ENCODE measurements around the gene TBATA. TPM values are rescaled to one million over a fixed set of nuclear protein-coding genes. Genes with fewer than 3 reads are reported as not detected.

TBATA gene, protein sequence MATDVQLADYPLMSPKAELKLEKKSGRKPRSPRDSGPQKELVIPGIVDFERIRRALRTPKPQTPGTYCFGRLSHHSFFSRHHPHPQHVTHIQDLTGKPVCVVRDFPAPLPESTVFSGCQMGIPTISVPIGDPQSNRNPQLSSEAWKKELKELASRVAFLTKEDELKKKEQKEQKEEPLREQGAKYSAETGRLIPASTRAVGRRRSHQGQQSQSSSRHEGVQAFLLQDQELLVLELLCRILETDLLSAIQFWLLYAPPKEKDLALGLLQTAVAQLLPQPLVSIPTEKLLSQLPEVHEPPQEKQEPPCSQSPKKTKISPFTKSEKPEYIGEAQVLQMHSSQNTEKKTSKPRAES
- not detected for total RNA-seq

DNA sequence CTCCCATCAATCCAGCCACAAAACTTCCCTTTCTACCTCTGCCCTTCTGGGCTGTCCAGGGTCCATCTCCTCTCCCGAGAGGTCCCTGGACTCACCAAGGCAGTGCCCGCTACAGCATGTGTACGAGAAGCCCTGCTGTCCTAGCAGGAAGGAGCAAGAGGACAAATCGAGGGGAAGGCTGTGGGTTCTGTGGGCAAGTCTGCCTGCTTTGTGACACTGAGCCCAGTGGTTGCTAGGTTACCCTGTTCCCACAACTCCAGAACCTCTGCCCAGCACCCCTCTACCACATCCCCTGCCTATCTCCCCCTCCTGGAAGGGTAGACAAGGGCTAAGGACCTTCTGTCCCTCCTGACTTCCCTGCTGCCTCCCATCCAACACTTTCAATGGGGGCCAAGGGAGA, at the start of gene TBATA:
TSS of gene TBATA (minus strand) at position 188 of the 400 bp plus-strand sequence. CDS start 1,998 bp downstream, outside the sequence.
- peak within 1 kb of the TSS; percentile 20 for H3K4me3 Mint-ChIP-seq
- no peaks in the 10 kb centered on the region for H3K9me3 Mint-ChIP-seq
- no peaks in the 10 kb centered on the region for H3K36me3 Mint-ChIP-seq
- peaks cover 40 to 54% of the 10 kb centered on the region in 2 donors for H3K4me1 Mint-ChIP-seq (ENCODE audit: low read depth in 2 of 2)
- ATAC-seq (peak; percentile 73), DNase-seq (ENCODE audit: low spot score) (no peak)
- H3K27me3 Mint-ChIP-seq = no peaks in the 10 kb centered on the region
- peak within 1 kb of the TSS; percentile 71 to 89 for H3K27ac Mint-ChIP-seq

DNA sequence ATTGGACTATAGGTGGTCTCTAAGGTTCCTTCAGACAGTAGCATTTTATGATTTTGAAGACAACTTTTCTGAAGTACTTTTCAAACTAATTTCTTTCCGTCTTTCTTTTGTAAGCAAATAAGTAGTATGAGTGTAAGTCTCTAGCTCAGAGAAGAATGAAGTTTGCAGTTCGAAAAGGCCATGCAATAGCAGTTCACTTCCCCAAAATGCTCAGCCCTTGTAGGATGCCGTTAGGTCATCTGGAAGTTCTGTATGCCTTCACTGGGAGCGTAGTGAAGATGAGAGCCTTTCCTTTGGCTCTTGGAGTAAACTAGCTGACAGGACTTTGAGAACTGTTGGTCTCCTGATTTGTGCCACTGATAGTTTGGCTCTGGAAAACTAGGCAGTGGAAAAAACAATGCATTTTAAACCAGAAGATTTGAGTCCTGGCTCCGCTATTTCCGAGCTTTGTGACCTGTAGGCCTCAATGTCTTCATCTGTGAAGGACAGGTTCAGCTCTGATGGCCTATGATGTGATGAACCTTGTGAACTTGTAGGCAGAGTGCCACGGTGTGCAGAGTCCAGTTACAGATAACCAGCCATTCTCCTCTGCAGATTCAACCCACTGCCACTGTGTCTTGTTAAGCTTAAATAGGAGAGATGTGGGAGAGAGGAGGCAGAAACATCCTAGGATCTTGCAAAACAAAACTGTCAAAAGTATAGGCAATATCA, 49.4 kb upstream of the TBATA start:
- Mint-ChIP-seq H3K4me3 (no peak overlapping the region), H3K27me3 (no peaks in the 10 kb centered on the region), H3K36me3 (peaks cover 13% of the 10 kb centered on the region), H3K9me3 (no peaks in the 10 kb centered on the region), H3K4me1 (ENCODE audit: low read depth in 2 of 2) (peaks cover 36 to 42% of the 10 kb centered on the region in 2 donors), H3K27ac (peak overlapping the region; percentile 17 to 54)
- DNase-seq (ENCODE audit: low spot score) = no peak
- ATAC-seq = no peak

GRCh38 chr10:70834021-70834420, 48.8 kb upstream of the TBATA start:
- Mint-ChIP-seq H3K4me1 (ENCODE audit: low read depth in 2 of 2) (peaks cover 40 to 44% of the 10 kb centered on the region in 2 donors), H3K4me3 (peak overlapping the region; percentile 57), H3K27ac (peak overlapping the region; percentile 54 to 65), H3K36me3 (peaks cover 13% of the 10 kb centered on the region), H3K9me3 (no peaks in the 10 kb centered on the region), H3K27me3 (no peaks in the 10 kb centered on the region)
- DNase-seq (ENCODE audit: low spot score) (no peak), ATAC-seq (no peak)

GRCh38 chr10:70833601-70834000, 48.4 kb upstream of the TBATA start:
- DNase-seq (ENCODE audit: low spot score) (no peak), ATAC-seq (no peak)
- peaks cover 13% of the 10 kb centered on the region for H3K36me3 Mint-ChIP-seq
- peak overlapping the region; percentile 54 to 65 for H3K27ac Mint-ChIP-seq
- peaks cover 40 to 44% of the 10 kb centered on the region in 2 donors for H3K4me1 Mint-ChIP-seq (ENCODE audit: low read depth in 2 of 2)
- H3K9me3 Mint-ChIP-seq = no peaks in the 10 kb centered on the region
- no peaks in the 10 kb centered on the region for H3K27me3 Mint-ChIP-seq
- peak overlapping the region; percentile 57 for H3K4me3 Mint-ChIP-seq

DNA sequence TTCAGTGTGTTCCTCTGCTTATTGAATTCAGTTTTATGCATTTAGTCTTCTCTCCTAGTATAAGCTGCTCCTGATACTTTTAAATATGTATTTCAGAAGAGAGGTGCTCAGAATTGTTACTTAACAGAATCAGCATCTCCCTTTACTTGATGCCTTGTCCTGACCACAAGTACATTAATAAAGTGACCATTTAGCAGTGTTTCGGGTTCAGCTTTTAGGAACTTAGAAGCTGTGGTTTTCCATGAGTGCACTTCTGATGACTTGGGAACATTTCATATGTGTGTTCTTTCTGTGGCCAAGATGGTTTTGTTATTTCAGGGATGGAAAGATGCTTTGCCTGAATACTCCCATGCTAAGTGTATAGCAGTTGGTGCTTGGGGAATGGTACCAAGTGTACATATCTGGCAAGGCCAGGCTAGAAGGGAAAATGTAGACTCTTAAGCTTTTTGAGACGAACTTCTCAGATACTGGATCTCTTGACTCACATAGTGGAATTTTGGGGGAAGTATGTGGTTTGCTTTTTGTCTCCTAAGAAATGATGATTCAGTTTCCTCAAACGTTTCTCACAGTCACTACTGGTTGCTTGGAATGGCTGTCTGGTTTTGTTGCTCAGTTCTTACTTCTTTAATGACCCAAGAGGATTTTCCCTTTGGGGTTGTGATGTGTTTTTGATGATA, 47.8 kb upstream of the TBATA start:
- H3K4me3 Mint-ChIP-seq = peak overlapping the region; percentile 57
- H3K4me1 Mint-ChIP-seq (ENCODE audit: low read depth in 2 of 2) = peaks cover 38 to 40% of the 10 kb centered on the region in 2 donors
- no peaks in the 10 kb centered on the region for H3K9me3 Mint-ChIP-seq
- H3K27ac Mint-ChIP-seq = peak overlapping the region; percentile 54 to 65
- DNase-seq (ENCODE audit: low spot score) (no peak), ATAC-seq (peak; percentile 64 to 67)
- peaks cover 7% of the 10 kb centered on the region for H3K36me3 Mint-ChIP-seq
- H3K27me3 Mint-ChIP-seq = no peaks in the 10 kb centered on the region

GRCh38 chr10:70832221-70832620, 47.0 kb upstream of the TBATA start:
- Mint-ChIP-seq H3K4me1 (ENCODE audit: low read depth in 2 of 2) (peaks cover 36 to 37% of the 10 kb centered on the region in 2 donors), H3K9me3 (no peaks in the 10 kb centered on the region), H3K4me3 (no peak overlapping the region), H3K36me3 (no peaks in the 10 kb centered on the region), H3K27me3 (no peaks in the 10 kb centered on the region), H3K27ac (peak overlapping the region in 1 of 2 donors; percentile 54)
- DNase-seq (ENCODE audit: low spot score) (no peak), ATAC-seq (no peak)

DNA sequence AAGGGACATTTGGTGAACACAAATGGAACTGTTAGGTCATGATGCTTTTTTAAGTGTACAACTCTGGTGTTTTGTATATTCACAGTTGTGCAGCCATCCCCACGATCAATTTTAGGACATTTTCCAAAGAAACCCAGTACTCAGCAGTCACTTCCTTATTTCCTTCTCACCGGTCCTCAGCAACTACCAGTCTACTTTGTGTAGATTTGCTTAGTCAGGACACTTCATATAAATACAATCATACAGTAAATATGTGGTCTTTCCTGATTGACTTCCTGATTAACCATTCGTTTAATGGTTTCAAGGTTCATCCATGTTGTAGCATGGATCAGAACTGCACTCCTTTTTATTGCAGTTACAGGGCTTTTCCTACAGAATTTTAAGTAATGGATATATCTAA, 45.0 kb upstream of the TBATA start:
- H3K9me3 Mint-ChIP-seq = no peaks in the 10 kb centered on the region
- no peaks in the 10 kb centered on the region for H3K36me3 Mint-ChIP-seq
- DNase-seq (ENCODE audit: low spot score) (no peak), ATAC-seq (no peak)
- H3K4me3 Mint-ChIP-seq = no peak overlapping the region
- H3K27ac Mint-ChIP-seq = no peak overlapping the region
- peaks cover 29 to 31% of the 10 kb centered on the region in 2 donors for H3K4me1 Mint-ChIP-seq (ENCODE audit: low read depth in 2 of 2)
- no peaks in the 10 kb centered on the region for H3K27me3 Mint-ChIP-seq

DNA sequence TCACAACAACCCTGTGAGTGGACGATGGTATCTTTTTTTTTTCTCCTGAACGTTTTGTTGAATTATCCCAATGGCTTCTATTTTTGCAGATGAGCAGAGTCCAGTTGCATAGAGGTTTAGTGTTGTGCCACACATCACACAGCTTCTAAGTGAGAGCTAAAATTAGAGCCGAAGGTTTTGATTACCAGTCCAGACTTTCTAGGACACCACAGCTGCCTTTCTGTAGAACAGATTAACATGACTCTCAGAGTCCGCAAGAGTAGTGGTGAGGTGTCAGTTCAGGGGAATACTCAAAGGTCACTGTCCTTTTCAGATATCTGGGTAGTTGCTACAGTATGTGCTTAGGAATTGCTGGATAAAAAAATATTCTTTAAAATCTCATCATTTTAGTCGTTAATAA, 44.4 kb upstream of the TBATA start:
- H3K36me3 Mint-ChIP-seq = no peaks in the 10 kb centered on the region
- H3K4me1 Mint-ChIP-seq (ENCODE audit: low read depth in 2 of 2) = peaks cover 26 to 28% of the 10 kb centered on the region in 2 donors
- no peak overlapping the region for H3K27ac Mint-ChIP-seq
- no peaks in the 10 kb centered on the region for H3K9me3 Mint-ChIP-seq
- ATAC-seq = no peak
- no peak overlapping the region for H3K4me3 Mint-ChIP-seq
- H3K27me3 Mint-ChIP-seq = no peaks in the 10 kb centered on the region
- no peak for DNase-seq (ENCODE audit: low spot score)

GRCh38 chr10:70828923-70829322, 43.7 kb upstream of the TBATA start:
- H3K4me1 Mint-ChIP-seq (ENCODE audit: low read depth in 2 of 2) = peaks cover 19 to 22% of the 10 kb centered on the region in 2 donors
- H3K4me3 Mint-ChIP-seq = no peak overlapping the region
- H3K36me3 Mint-ChIP-seq = no peaks in the 10 kb centered on the region
- no peaks in the 10 kb centered on the region for H3K9me3 Mint-ChIP-seq
- H3K27me3 Mint-ChIP-seq = no peaks in the 10 kb centered on the region
- ATAC-seq (no peak), DNase-seq (ENCODE audit: low spot score) (no peak)
- H3K27ac Mint-ChIP-seq = no peak overlapping the region

DNA sequence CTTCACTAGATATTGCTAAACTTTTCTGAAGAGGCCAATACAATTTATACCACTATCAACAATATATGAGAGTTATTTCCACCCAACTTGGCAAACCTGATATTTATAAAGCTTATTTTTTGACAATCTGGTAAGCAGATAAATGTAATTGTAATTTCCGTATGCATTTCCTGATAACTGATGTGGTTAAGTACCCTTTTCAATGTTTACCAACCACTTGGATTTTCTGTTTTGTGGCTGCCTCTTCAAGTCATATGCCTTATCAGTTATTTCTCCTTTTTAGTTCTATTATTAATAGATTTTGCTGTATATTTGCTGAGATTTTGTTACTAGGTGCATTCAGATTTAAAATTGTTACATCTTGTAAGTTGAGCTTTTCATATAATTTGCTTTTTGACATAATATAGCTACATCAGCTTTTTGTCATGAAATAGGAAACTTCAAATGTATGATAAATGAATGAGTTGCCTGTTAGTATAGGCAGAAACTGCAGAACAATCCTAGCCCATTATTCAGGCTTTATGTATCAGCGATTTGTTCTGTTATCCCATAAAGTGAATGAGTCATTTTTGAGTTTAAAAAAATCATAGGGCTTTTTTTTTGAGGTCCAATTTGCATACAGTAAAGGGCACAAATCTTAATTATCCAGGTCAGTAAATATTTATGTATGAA, 42.0 kb upstream of the TBATA start:
- Mint-ChIP-seq H3K4me1 (ENCODE audit: low read depth in 2 of 2) (peaks cover 4 to 8% of the 10 kb centered on the region in 2 donors), H3K9me3 (no peaks in the 10 kb centered on the region), H3K36me3 (no peaks in the 10 kb centered on the region), H3K4me3 (no peak overlapping the region), H3K27me3 (no peaks in the 10 kb centered on the region), H3K27ac (peak overlapping the region in 1 of 2 donors; percentile 51)
- DNase-seq (ENCODE audit: low spot score) (no peak), ATAC-seq (no peak)

GRCh38 chr10:70822076-70822820, 37.1 kb upstream of the TBATA start:
- H3K4me3 Mint-ChIP-seq = no peak overlapping the region
- H3K9me3 Mint-ChIP-seq = no peaks in the 10 kb centered on the region
- H3K36me3 Mint-ChIP-seq = peaks cover 4% of the 10 kb centered on the region
- no peak overlapping the region for H3K27ac Mint-ChIP-seq
- ATAC-seq (no peak), DNase-seq (ENCODE audit: low spot score) (no peak)
- no peaks in the 10 kb centered on the region for H3K27me3 Mint-ChIP-seq
- peaks cover 8 to 17% of the 10 kb centered on the region in 2 donors for H3K4me1 Mint-ChIP-seq (ENCODE audit: low read depth in 2 of 2)

DNA sequence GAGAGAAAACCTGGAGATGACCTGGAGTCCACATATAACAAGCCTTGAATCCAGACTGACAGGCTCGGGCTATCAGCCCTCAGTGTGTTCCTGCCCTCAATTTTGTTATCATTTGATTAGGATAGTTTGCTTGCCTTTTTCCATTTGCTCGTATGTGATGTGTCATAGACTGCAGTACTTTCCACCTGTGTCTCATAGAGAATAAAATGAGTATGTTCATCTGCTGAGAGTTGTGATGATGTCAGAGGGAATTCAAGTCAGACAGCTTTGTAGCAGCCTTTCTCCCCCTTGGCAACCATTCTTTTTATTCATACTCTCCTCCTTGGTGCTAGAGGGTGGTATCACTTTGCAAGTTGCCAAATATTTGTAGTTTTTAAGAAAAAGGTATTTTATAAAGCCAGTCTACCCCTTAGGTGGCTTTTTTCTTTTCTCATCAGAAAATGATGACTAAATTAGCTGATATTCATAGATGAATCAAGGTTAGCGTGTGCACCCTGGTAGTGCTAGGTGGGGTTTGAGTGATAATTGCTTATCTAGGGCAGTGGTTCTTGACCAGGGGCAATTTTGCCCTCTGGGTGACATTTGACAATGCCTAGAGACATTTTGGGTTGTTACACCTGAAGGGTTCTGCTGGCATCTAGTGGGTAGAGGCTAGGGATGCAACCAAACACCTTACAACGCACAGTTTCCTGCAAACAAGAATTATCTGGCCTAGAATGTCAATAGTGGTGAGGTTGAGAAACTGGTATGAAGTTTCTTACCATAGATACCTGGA, 36.0 kb upstream of the TBATA start:
- no peak for DNase-seq (ENCODE audit: low spot score)
- Mint-ChIP-seq H3K27me3 (no peaks in the 10 kb centered on the region), H3K4me3 (no peak overlapping the region), H3K9me3 (no peaks in the 10 kb centered on the region), H3K27ac (no peak overlapping the region), H3K36me3 (peaks cover 4% of the 10 kb centered on the region), H3K4me1 (ENCODE audit: low read depth in 2 of 2) (peaks cover 8 to 22% of the 10 kb centered on the region in 2 donors)
- no peak for ATAC-seq
